Muscle of leg (tissue), 11 donors: ENCODE results near the gene SLC38A6. TPM values are rescaled to one million over a fixed set of nuclear protein-coding genes. Genes with fewer than 3 reads are reported as not detected.

ENCODE experiments used
- DNase-seq: peaks from one replicate; pipeline ENCODE4 v3.0.0; 2013
- H3K27ac ChIP-seq: one replicate; pipeline ENCODE4 v1.5.1; 2013; ENCODE audit warnings: mild to moderate bottlenecking, low read length, control low read depth
- H3K27me3 ChIP-seq: one replicate; pipeline ENCODE4 v1.6.1; 2013; ENCODE audit warnings: low read length; ENCODE audit not compliant: control insufficient read depth, insufficient read depth
- H3K36me3 ChIP-seq: one replicate; pipeline ENCODE4 v1.6.1; 2013; ENCODE audit warnings: low read length; ENCODE audit not compliant: control insufficient read depth, insufficient read depth
- H3K4me1 ChIP-seq: one replicate; pipeline ENCODE4 v1.6.1; 2013; ENCODE audit warnings: low read length; ENCODE audit not compliant: control insufficient read depth, insufficient read depth
- H3K4me3 ChIP-seq: one replicate; pipeline ENCODE4 v1.5.1; 2013; ENCODE audit warnings: low read length, control low read depth
- H3K9me3 ChIP-seq: replicated peaks from 2 replicates; pipeline ENCODE4 v1.6.1; 2013; ENCODE audit warnings: low read depth, low read length; ENCODE audit not compliant: control insufficient read depth
- WGBS: methylation state at CpG from one replicate; pipeline ENCODE4 v1.1.5; 2013; ENCODE audit warnings: missing lambda C conversion rate; ENCODE audit not compliant: insufficient coverage; 5-methylcytosine and 5-hydroxymethylcytosine counted together
- polyA plus RNA-seq, 8 donors: library from polyadenylated mRNA; unstranded; fragments of 120-200 nt; gene quantifications; one replicate each; pipeline versions ENCODE4 v1.2.1 to v1.2.3, GENCODE V29; 2013; ENCODE audit warnings: inconsistent platforms in 1 of 8, low replicate concordance in 1 of 8; ENCODE audit not compliant: insufficient read length in 8 of 8, insufficient read depth in 1 of 8
- total RNA-seq: library from RNA; stranded (reverse); fragments of 120-200 nt; gene quantifications from one replicate; pipeline ENCODE4 v1.2.4, GENCODE V29; 2013

The SLC38A6 gene
- total and polyA plus RNA-seq, 9 donors: 10.1 to 20.0 (median 13.0) TPM

DNA sequence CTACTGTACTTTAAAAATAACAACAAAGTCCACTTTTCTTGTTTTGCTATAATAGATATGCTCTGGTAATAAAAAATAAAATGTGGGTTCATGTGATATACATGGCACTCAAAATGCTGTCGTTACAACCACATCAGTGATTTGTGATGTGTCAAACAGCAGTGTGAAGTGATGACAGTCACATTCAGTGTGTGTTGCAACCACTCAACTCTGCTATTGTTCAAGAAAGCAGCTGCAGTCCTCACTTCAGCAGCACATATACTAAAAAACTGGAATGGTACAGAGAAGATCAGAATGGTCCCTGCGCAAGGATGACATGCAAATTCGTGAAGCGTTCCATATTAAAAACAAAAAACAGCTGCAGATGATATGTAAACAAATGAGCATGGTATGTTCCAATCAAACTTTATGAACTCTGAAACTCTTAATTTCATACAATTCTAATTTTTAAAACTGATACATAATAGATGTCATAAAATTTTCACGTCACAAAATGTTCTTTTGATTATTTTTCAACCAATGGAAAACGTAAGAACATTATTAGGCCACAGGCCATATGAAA, 6.9 kb upstream of the SLC38A6 start:
- Histone ChIP-seq H3K36me3 (peaks cover 8% of the 10 kb centered on the region), H3K4me1 (peaks cover 3% of the 10 kb centered on the region), H3K27me3 (no peaks in the 10 kb centered on the region), H3K27ac (peak overlapping the region; percentile 45), H3K9me3 (no peaks in the 10 kb centered on the region), H3K4me3 (no peak overlapping the region)
- DNase-seq: peak; percentile 43
- WGBS: 80% methylated on average over 1 of the region's 6 CpGs

DNA sequence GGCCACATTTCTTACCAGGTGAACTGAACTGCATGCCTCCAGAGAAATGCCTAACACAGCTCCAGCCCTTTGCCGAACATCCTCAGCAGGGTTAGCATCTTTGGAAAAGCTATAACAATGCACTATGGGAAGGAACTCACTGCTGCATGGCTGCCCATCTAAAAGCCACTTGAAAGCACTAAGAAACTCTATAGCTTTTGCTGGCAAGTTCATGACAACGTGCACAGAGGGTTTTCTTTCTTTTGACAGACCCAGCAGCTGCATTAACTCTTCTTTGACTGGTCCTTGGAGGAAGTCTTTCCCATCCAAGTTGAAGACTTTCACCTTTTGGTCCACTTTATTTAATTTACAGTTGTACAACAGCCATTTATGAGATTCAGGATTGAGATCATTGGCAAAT, 5.5 kb upstream of the SLC38A6 start:
- peak overlapping the region; percentile 4 for H3K27ac ChIP-seq
- WGBS: 38% methylated on average over 1 of the region's 2 CpGs
- H3K9me3 ChIP-seq: no peaks in the 10 kb centered on the region
- no peaks in the 10 kb centered on the region for H3K27me3 ChIP-seq
- H3K4me1 ChIP-seq: peaks cover 3% of the 10 kb centered on the region
- peaks cover 8% of the 10 kb centered on the region for H3K36me3 ChIP-seq
- H3K4me3 ChIP-seq: no peak overlapping the region
- DNase-seq: peak; percentile 54

DNA sequence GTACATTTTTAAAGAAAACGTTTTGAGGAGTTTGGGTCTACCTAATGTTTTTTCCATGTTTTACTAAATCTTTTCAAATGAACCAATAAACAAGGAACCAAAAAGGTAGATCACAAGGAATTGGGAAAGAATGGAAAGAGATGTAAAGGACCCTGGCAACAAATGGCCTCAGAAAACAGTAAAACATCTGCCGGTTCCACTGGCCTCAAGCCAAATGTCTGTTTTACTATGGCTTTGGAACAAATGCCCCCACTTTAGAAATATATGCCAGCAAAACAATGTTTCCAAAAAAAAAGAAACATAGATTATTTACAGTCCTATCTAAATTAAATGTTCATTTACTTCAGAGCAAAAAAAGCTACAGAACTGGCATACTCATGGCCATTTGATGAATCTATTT, 3.2 kb upstream of the SLC38A6 start:
- H3K9me3 ChIP-seq: no peaks in the 10 kb centered on the region
- no peak overlapping the region for H3K4me3 ChIP-seq
- no peak overlapping the region for H3K27ac ChIP-seq
- no peaks in the 10 kb centered on the region for H3K27me3 ChIP-seq
- H3K4me1 ChIP-seq: peaks cover 11% of the 10 kb centered on the region
- DNase-seq: peak; percentile 64
- peaks cover 8% of the 10 kb centered on the region for H3K36me3 ChIP-seq
- WGBS: no CpG with 5 or more reads among the region's 2 CpGs

DNA sequence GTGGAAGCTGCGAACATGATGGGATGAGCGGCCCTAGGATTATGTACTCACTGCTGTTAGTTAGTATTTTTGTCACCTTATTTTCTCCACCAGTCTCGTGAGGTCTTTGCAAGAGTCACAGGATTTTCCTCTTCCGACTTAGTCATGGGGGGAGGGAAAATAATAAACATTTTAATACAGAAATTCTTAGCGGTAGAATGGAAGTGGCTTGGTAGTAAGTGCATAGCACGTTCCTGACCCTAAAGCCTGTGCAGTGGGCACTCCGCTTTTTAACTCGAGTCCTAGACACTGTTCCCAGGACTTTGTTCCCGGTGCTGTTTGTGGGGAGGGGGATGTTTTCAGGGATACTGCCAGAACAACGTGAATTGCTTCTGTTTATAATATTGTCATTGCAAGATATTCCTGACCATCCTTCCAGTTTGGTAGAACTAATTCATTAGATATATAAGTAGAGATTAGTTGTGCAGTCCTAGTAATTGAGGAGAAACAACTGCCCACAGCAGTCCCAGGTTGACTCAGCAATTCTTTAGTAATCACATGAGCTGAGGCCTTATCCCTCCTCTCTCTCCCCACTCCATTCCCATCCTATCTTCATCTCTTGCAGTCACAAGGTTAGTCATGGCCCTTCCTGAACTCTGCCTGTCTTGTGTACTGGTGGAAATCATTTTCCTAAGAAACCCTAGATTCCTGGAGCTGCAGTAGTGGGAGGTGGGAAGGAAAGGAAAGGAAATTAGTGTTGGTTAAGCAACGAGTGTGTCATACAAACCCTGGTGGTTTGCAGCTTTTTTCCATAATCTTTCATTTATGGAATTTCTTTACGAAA, 799 bp downstream of the SLC38A6 start:
- DNase-seq: peak; percentile 56
- peak overlapping the region; percentile 98 for H3K27ac ChIP-seq

DNA sequence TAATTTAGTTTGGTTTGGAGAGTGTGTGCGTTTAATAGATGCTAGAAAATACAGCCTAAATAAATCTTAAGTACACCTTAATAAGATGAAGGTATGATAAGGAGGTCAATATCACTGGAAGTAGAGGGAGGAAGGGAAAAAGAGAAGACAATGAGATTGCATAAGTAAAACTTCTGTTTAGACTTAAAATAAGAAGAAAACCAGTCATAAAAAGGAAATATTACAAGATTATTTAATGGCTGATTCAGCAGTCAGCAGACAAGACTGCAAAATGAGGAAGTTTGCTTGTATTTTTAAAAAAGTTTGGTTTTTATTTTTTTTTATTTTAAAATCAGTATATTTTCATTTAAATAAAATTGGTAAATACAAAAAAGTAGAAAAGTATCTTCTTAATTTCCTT, 3.2 kb downstream of the SLC38A6 start:
- H3K9me3 ChIP-seq: no peaks in the 10 kb centered on the region
- H3K4me3 ChIP-seq: no peak overlapping the region
- H3K27me3 ChIP-seq: no peaks in the 10 kb centered on the region
- H3K36me3 ChIP-seq: peaks cover 18% of the 10 kb centered on the region
- H3K4me1 ChIP-seq: peaks cover 10% of the 10 kb centered on the region
- no peak overlapping the region for H3K27ac ChIP-seq
- peak; percentile 43 for DNase-seq
- WGBS: no CpG with 5 or more reads among the region's 1 CpG

More for the DNA sequence above, 799 bp downstream of the SLC38A6 start:
- Histone ChIP-seq H3K36me3 (peaks cover 9% of the 10 kb centered on the region), H3K9me3 (no peaks in the 10 kb centered on the region), H3K4me1 (peaks cover 10% of the 10 kb centered on the region), H3K4me3 (peak overlapping the region; percentile 92), H3K27me3 (no peaks in the 10 kb centered on the region)
- WGBS: 0% methylated on average over 2 of the region's 12 CpGs

DNA sequence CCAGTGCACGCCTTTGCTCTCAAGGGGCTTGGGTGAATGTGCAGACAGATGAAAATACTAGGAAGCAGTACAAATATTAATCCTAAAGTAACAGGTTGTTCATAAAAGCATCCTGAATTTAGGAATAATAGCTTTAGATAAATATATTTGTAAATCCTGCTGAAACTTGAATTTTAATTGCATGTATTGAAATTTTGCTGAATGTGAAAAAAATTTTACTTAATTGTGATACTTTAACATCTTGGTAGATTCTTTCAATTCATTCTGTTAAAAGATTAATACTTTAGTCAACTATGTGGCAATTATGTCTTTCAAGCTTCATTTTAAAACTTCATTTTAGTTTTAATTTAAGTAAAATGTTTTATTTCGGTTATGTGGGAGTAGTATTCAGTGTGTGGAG, 5.5 kb downstream of the SLC38A6 start:
- no peak overlapping the region for H3K4me3 ChIP-seq
- DNase-seq: no peak
- no peaks in the 10 kb centered on the region for H3K9me3 ChIP-seq
- no peak overlapping the region for H3K27ac ChIP-seq
- no peaks in the 10 kb centered on the region for H3K27me3 ChIP-seq
- H3K4me1 ChIP-seq: peaks cover 10% of the 10 kb centered on the region
- H3K36me3 ChIP-seq: peaks cover 28% of the 10 kb centered on the region
- WGBS: no CpG with 5 or more reads among the region's 2 CpGs

DNA sequence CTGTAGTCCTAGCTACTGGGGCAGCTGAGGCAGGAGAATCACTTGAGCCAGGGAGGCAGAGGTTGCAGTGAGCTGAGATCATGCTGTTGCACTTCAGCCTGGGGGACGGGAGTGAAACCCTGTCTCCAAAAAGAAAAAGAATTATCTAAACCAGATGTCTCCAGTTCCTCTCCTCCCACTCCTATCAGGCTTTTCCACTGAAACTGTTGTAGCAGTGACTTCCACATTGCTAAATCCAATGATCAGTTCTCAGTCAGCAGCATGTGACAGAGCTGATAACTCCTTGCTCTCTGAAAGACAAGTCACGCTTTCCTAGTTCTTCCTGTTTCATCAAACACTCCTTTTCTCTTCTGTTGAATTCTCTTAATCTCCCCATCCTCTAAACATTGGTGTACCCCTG, 8.6 kb downstream of the SLC38A6 start:
- Histone ChIP-seq H3K9me3 (no peaks in the 10 kb centered on the region), H3K27me3 (no peaks in the 10 kb centered on the region), H3K36me3 (peaks cover 36% of the 10 kb centered on the region), H3K4me3 (no peak overlapping the region), H3K27ac (no peak overlapping the region), H3K4me1 (no peaks in the 10 kb centered on the region)
- peak; percentile 64 for DNase-seq
- 79% methylated on average over 1 of the region's 2 CpGs for WGBS

DNA sequence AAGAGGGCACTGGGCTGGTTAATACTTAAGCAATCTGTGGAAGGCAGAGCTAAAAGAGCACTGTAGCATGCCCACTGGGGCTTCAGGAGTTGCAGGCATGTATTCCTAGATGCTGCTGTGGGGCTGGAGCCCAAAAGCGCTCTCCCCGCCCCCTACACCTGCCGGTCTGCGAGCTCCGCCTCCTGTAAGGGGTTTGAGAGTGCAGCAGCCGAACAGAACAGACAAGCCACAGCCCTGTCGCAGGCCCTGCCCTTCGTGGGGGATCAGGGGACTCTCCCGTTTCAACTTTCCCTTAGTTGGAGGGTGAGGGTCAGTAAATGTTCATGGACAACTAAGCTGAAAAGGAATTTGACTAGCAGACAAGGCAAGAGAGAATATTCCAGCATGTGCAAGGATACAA, 17.6 kb downstream of the SLC38A6 start:
- 95% methylated on average over 6 of the region's 9 CpGs for WGBS

DNA sequence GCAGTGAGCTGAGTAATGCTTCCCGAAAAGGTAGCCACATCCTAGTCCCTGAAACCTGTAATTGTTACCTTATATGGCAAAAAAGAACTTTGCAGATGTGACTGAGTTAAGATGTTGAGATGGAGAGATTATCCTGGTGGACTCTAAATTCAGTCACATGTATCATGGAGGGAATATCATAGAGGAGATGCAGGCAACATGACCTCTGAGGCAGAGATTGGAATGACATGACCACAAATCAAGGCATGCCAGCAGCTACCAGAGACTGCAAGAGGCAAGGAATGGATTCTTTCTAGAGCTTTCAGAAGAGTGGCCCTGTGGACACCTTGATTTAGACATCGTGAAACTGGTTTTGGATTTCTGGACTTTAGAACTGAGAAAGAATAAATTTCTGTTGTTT, 18.5 kb downstream of the SLC38A6 start:
- H3K4me1 ChIP-seq: no peaks in the 10 kb centered on the region
- DNase-seq: no peak
- no peaks in the 10 kb centered on the region for H3K27me3 ChIP-seq
- WGBS: no CpG with 5 or more reads among the region's 2 CpGs
- no peak overlapping the region for H3K27ac ChIP-seq
- peaks cover 2% of the 10 kb centered on the region for H3K9me3 ChIP-seq
- H3K36me3 ChIP-seq: peaks cover 8% of the 10 kb centered on the region
- no peak overlapping the region for H3K4me3 ChIP-seq

More for the DNA sequence above, 17.6 kb downstream of the SLC38A6 start:
- Histone ChIP-seq H3K9me3 (peaks cover 2% of the 10 kb centered on the region), H3K27me3 (no peaks in the 10 kb centered on the region), H3K36me3 (peaks cover 8% of the 10 kb centered on the region), H3K27ac (no peak overlapping the region), H3K4me3 (no peak overlapping the region), H3K4me1 (no peaks in the 10 kb centered on the region)
- no peak for DNase-seq

DNA sequence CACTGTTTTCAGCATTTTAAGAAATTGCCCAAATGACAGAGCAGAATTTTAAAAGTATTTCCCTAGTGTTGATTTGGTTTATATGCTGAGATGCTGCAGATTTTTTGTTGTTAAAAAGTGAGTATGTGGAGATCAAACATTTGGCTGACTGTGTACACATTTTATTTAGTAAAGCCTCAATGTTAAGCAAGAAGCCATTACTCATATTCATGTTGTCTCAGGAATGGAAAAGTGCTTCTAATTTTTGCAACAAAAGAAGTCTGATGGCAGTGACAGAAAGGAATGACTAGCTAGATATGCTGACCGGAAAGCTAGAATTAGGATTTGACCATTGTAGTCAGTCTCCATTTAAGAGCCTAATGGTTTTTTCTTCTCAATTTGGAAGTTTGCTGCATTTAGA, 22.5 kb downstream of the SLC38A6 start:
- WGBS: no CpG with 5 or more reads among the region's 1 CpG
- no peak for DNase-seq
- Histone ChIP-seq H3K27ac (no peak overlapping the region), H3K36me3 (peaks cover 2% of the 10 kb centered on the region), H3K4me1 (no peaks in the 10 kb centered on the region), H3K4me3 (no peak overlapping the region), H3K27me3 (no peaks in the 10 kb centered on the region), H3K9me3 (peaks cover under 1% of the 10 kb centered on the region)
